ENCODE measurements around the gene C4orf50. TPM values are rescaled to one million over a fixed set of nuclear protein-coding genes. Genes with fewer than 3 reads are reported as not detected.

C4orf50 gene
- total and polyA plus RNA-seq, 8 donors, result under 0.01 to 0.23 (median 0.07) TPM

- no peak for TF ChIP-seq CTCF (IDR thresholded peaks at IDR 0.05)
- DNase-seq (no peak), ATAC-seq (no peak), FAIRE-seq (no peak)
- H3K36me3 ChIP-seq, result no peaks in the 10 kb centered on the region
- H3K4me3 ChIP-seq, result no peak overlapping the region
- intact Hi-C loops (cut with DNase I), result no loop called here
- no peaks in the 10 kb centered on the region for H3K27me3 ChIP-seq
- 38 to 42% methylated on average over 3 of the region's 3 CpGs for WGBS, 2 donors
- H3K4me1 ChIP-seq, result no peaks in the 10 kb centered on the region
- H3K27ac ChIP-seq, result no peak overlapping the region
- H3K9me3 ChIP-seq, result no peaks in the 10 kb centered on the region
Measured at GRCh38 chr4:5980436-5981155, 37.6 kb downstream of the C4orf50 start.

- WGBS, 2 donors, result 10 to 17% methylated on average over 11 of the region's 11 CpGs
- Histone ChIP-seq H3K4me3 (no peak overlapping the region), H3K4me1 (no peaks in the 10 kb centered on the region), H3K36me3 (no peaks in the 10 kb centered on the region), H3K9me3 (no peaks in the 10 kb centered on the region), H3K27me3 (no peaks in the 10 kb centered on the region), H3K27ac (no peak overlapping the region)
- ATAC-seq (peak in 2 of 4 donors; percentile 44 to 49), DNase-seq (no peak), FAIRE-seq (no peak)
- intact Hi-C loops (cut with DNase I), result no loop called here
- TF ChIP-seq CTCF (IDR thresholded peaks at IDR 0.05), result no peak
Measured at GRCh38 chr4:5979981-5980380, 38.2 kb downstream of the C4orf50 start.

DNA sequence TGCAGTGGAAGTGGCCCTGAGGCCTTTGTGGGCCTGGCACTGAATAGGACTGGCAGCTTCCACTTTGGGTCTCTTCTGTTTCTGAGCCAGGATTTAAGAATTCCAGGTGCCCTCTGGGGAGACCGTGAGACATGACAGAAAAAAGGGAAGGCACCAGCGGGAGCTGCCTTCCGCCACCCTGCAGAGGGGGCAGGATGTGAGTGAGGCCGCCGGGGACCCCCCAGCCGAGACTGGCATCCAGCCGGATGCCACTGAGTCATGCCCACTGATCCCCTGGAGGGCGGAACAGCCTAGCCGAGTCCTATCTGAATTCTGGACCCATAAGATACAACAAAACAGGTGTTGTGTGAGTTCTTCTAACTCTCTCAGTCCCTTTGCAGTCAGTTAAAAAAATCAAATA is 41.3 kb downstream of the C4orf50 start:
- no peak overlapping the region for H3K27ac ChIP-seq
- no peaks in the 10 kb centered on the region for H3K27me3 ChIP-seq
- H3K4me3 ChIP-seq, result no peak overlapping the region
- no peak for ATAC-seq
- 56 to 66% methylated on average over 9 of the region's 9 CpGs for WGBS, 2 donors
- no peak for FAIRE-seq
- no peak for DNase-seq
- intact Hi-C loops (cut with DNase I), result no loop called here
- H3K4me1 ChIP-seq, result no peaks in the 10 kb centered on the region
- H3K36me3 ChIP-seq, result no peaks in the 10 kb centered on the region
- H3K9me3 ChIP-seq, result no peaks in the 10 kb centered on the region
- TF ChIP-seq CTCF (IDR thresholded peaks at IDR 0.05), result no peak

- no peak overlapping the region for H3K27ac ChIP-seq
- 62 to 80% methylated on average over 5 to 6 of the region's 6 CpGs for WGBS, 2 donors
- intact Hi-C loops (cut with DNase I), result no loop called here
- no peaks in the 10 kb centered on the region for H3K27me3 ChIP-seq
- DNase-seq, result no peak
- no peak for TF ChIP-seq CTCF (IDR thresholded peaks at IDR 0.05)
- no peak overlapping the region for H3K4me3 ChIP-seq
- no peak for ATAC-seq
- no peak for FAIRE-seq
- no peaks in the 10 kb centered on the region for H3K9me3 ChIP-seq
- H3K4me1 ChIP-seq, result no peaks in the 10 kb centered on the region
- no peaks in the 10 kb centered on the region for H3K36me3 ChIP-seq
Measured at GRCh38 chr4:5976431-5976830, 41.8 kb downstream of the C4orf50 start.

DNA sequence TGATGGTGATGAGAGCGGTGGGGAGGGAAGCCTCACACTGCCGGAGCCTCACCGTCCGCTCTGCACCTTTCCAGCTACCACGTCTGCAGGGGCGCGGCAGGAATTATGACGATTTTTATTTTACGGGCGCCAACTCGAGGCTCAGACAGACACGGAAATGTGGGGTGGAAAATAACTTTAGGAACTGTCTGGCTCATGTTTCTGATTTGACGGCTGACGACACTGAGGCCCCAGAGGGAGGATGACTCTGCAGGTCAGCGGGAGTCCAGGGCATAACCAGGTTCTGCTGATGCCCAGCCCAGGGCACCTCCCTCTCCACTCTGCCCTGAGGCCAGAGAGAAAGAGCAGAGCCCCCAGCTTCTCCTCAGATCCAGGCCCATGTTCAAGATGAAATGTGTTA is 43.9 kb downstream of the C4orf50 start:
- no peaks in the 10 kb centered on the region for H3K9me3 ChIP-seq
- intact Hi-C loops (cut with DNase I), result no loop called here
- no peaks in the 10 kb centered on the region for H3K4me1 ChIP-seq
- no peak overlapping the region for H3K4me3 ChIP-seq
- H3K36me3 ChIP-seq, result no peaks in the 10 kb centered on the region
- TF ChIP-seq CTCF (IDR thresholded peaks at IDR 0.05), result no peak
- no peak for ATAC-seq
- no peaks in the 10 kb centered on the region for H3K27me3 ChIP-seq
- FAIRE-seq, result no peak
- WGBS, 2 donors, result 68 to 75% methylated on average over 15 of the region's 15 CpGs
- H3K27ac ChIP-seq, result no peak overlapping the region
- DNase-seq, result no peak
